BE2C (cell line): ENCODE data around the gene UQCC2.

Source experiments
- DNase-seq: peaks from one replicate; pipeline ENCODE4 v3.0.0-alpha.2; 2020
- H3K27me3 ChIP-seq: fragments of 250-450 bp; sonication (Bioruptor Pico); 2 replicates; pipeline ENCODE4 v1.5.1; 2020; ENCODE audit warnings: mild to moderate bottlenecking
- H3K36me3 ChIP-seq: fragments of 250-450 bp; sonication (Bioruptor Pico); 2 replicates; pipeline ENCODE4 v1.5.1; 2020; ENCODE audit warnings: mild to moderate bottlenecking
- H3K4me1 ChIP-seq: fragments of 250-450 bp; sonication (Bioruptor Pico); 2 replicates; pipeline ENCODE4 v1.5.1; 2020
- H3K4me3 ChIP-seq: 2 replicates; pipeline ENCODE4 v1.5.1; 2011; ENCODE audit warnings: low read depth, low read length
- H3K9me3 ChIP-seq: fragments of 250-450 bp; sonication (Bioruptor Pico); 2 replicates; pipeline ENCODE4 v1.5.1; 2020
- TF ChIP-seq, protein P1 (sequence below): IDR thresholded peaks from 2 replicates; pipeline ENCODE4 v1.5.1; 2012; ENCODE audit warnings: mild to moderate bottlenecking, low read depth, low read length

UQCC2 gene

DNA sequence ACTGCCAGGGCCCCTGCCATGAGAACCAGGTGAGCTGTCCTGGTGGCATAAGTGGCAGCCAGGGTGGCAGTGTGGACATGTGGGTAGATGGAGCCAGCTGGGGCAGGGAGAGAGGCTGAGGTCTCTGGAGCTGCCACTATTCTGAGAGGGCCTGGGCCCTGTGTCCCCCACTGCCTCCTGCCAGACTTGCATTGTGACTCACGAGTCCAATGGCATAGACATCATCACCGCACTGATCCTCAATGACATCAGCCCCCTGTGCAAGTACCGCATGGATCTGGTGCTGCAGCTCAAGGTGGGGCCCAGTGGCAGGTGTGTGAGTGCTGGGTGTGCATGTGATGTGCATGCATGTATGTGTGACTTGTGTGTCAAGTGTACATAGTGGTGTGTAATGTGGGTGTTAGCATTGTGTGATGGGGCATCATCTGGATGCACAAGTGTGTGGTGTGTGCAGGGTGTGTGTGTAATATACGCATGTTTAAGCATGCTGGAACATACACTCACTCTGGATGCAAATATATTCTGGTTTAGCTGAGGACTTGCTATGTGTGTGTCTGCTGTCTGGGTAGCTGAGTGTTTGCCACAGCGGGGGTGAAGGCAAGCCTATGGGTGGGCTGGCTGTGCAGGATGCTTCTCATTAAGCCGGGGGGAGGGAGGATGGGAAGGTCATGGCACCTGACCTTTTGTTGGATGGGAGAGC lies 25.1 kb downstream of the UQCC2 start:
- no peak overlapping the region for H3K4me3 ChIP-seq
- no peaks in the 10 kb centered on the region for H3K36me3 ChIP-seq
- H3K27me3 ChIP-seq = no peaks in the 10 kb centered on the region
- H3K9me3 ChIP-seq = no peaks in the 10 kb centered on the region
- no peaks in the 10 kb centered on the region for H3K4me1 ChIP-seq
- TF ChIP-seq, protein P1, sequence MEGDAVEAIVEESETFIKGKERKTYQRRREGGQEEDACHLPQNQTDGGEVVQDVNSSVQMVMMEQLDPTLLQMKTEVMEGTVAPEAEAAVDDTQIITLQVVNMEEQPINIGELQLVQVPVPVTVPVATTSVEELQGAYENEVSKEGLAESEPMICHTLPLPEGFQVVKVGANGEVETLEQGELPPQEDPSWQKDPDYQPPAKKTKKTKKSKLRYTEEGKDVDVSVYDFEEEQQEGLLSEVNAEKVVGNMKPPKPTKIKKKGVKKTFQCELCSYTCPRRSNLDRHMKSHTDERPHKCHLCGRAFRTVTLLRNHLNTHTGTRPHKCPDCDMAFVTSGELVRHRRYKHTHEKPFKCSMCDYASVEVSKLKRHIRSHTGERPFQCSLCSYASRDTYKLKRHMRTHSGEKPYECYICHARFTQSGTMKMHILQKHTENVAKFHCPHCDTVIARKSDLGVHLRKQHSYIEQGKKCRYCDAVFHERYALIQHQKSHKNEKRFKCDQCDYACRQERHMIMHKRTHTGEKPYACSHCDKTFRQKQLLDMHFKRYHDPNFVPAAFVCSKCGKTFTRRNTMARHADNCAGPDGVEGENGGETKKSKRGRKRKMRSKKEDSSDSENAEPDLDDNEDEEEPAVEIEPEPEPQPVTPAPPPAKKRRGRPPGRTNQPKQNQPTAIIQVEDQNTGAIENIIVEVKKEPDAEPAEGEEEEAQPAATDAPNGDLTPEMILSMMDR = no peak
- no peak for DNase-seq

DNA sequence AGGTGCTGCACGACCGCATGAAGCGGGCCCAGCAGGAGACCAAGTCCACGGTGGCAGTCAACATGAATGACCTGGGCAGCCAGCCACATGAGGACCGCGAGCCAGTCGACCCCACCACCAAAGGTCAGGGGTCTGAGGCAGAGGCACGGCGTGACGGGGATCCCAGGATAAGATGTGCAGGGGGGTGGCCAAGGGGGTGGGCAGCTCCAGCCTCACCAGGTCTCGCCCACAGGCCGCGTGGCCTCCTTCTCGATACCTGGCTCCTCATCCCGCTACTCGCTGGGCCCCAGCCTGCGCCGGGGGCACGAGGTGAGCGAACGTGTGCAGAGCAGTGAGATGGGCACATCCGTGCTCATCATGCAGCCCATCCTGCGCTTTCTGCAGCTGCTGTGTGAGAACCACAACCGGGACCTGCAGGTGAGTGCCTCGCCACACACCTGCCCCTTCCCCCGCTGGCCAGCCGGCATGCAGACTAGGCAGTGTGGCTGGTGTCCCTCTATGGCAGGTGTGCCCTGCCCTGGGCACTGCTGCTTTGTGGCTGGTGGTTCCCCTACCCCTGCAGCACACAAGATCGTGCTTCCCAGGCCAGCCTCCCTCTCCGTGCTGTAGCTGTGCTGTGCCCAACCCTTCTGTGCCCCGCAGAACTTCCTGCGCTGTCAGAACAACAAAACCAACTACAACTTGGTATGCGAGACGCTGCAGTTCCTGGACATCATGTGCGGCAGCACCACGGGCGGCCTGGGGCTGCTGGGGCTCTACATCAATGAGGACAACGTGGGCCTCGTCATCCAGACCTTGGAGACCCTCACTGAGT lies 25.9 kb downstream of the UQCC2 start:
- no peak overlapping the region for H3K4me3 ChIP-seq
- TF ChIP-seq, protein P1 = no peak
- H3K9me3 ChIP-seq = no peaks in the 10 kb centered on the region
- H3K36me3 ChIP-seq = no peaks in the 10 kb centered on the region
- H3K27me3 ChIP-seq = no peaks in the 10 kb centered on the region
- no peak for DNase-seq
- no peaks in the 10 kb centered on the region for H3K4me1 ChIP-seq

DNA sequence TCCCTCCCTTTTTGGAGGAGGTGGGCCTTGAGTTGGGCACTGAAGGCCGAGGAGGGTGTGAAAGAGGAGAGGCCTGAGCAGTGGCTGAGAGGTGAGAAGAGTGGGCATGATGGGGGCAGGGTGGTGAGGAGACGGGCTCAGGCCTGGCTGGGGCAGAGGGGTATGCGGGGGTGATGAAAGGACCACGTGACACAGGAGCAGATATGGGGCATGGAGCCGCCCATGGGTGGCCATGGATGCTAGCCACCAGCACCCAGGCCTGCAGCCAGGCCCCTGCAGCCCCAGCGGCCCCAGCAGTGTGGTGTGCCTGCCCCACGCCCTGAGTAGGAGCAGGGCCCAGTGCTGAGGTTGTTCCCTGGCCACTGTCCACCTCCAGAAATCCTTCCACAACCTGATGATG lies 26.5 kb downstream of the UQCC2 start:
- TF ChIP-seq, protein P1 = no peak
- Histone ChIP-seq H3K36me3 (no peaks in the 10 kb centered on the region), H3K27me3 (no peaks in the 10 kb centered on the region), H3K4me1 (no peaks in the 10 kb centered on the region), H3K4me3 (no peak overlapping the region), H3K9me3 (no peaks in the 10 kb centered on the region)
- no peak for DNase-seq

DNA sequence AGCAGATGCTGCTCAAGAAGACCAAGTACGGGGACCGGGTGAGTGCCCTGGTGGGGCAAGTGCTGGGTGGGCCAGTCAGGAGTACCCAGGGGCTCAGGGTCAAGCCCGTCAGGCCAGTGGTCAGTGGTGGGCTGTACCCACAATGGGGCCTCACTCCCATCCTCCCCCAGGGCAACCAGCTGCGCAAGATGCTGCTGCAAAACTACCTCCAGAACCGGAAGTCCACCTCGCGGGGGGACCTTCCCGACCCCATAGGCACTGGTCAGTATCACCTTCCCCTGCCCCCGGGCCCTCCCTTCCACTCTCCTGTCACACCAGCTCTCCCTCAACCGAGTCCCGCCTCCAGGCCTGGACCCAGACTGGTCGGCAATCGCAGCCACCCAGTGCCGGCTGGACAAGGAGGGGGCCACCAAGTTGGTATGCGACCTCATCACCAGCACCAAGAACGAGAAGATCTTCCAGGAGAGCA lies 27.0 kb downstream of the UQCC2 start:
- Histone ChIP-seq H3K4me3 (no peak overlapping the region), H3K36me3 (no peaks in the 10 kb centered on the region), H3K4me1 (no peaks in the 10 kb centered on the region), H3K9me3 (no peaks in the 10 kb centered on the region), H3K27me3 (no peaks in the 10 kb centered on the region)
- DNase-seq = no peak
- TF ChIP-seq, protein P1 = no peak

DNA sequence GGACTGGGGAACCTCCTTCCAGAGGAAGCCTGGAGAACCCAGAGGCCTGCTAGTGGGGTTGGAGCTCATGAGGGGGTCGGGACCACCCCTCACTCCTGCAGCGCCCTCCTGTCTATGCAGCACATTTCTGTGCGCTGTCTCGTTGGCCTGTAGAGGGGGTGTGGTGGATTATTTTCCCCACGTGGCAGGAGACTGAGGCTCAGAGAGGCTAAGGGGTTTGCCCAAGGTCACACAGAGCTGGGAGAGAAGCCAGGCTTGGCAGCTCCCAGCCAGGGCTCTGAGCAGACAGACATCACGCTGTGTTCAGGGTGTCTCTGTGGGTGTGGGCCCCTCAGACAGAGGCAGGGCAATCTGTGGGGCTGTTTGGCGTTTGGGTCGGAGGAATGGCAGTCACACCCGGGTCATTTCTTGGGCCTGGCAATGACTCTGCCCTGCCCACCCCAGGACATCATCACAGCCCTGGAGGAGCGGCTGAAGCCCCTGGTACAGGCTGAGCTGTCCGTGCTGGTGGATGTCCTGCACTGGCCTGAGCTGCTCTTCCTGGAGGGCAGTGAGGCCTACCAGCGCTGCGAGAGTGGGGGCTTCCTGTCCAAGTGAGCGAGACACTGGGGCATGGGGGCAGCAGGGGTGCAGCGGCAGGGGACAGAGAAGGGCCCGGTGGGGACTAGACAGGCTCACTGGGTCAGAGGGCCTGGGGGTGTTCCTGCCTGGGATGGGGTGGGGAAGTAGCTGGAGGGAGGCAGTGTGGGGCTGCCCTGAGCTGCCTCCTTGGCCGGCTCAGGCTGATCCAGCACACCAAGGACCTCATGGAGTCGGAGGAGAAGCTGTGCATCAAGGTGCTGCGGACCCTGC lies 27.7 kb downstream of the UQCC2 start:
- no peaks in the 10 kb centered on the region for H3K27me3 ChIP-seq
- H3K36me3 ChIP-seq = no peaks in the 10 kb centered on the region
- TF ChIP-seq, protein P1 = 0 out of 2 replicates have a peak, but pooled peaks have one; percentile 8
- no peak for DNase-seq
- H3K4me3 ChIP-seq = no peak overlapping the region
- no peaks in the 10 kb centered on the region for H3K4me1 ChIP-seq
- H3K9me3 ChIP-seq = no peaks in the 10 kb centered on the region
